Endothelial cell of umbilical vein (primary cell): ENCODE measurements around the gene RER1.
"Not testable (repeated sequence)": the region's sequence is repeated elsewhere in the genome, so short reads cannot be mapped to it uniquely, and the experiment has no call there.

Source experiments
- EZH2 ChIP-seq: IDR thresholded peaks from 2 replicates; pipeline ENCODE4 v1.6.1; 2012; ENCODE audit warnings: borderline replicate concordance, low read depth, mild to moderate bottlenecking, moderate library complexity, low read length, inconsistent platforms; ENCODE audit not compliant: severe bottlenecking
- FOS ChIP-seq: IDR thresholded peaks from 2 replicates; pipeline ENCODE4 v1.6.1; 2011; ENCODE audit warnings: mild to moderate bottlenecking, low read length, moderate library complexity, borderline replicate concordance; ENCODE audit not compliant: insufficient read depth
- GATA2 ChIP-seq: IDR thresholded peaks from 2 replicates; pipeline ENCODE4 v1.7.0; 2011; ENCODE audit warnings: low read depth, mild to moderate bottlenecking, moderate library complexity, mixed read lengths, low read length; ENCODE audit not compliant: insufficient read length, insufficient read depth
- POLR2A ChIP-seq: IDR thresholded peaks from 2 replicates; pipeline ENCODE4 v1.6.1; 2012; ENCODE audit warnings: low read depth, mild to moderate bottlenecking, control low read depth, low read length
- POLR2AphosphoS5 ChIP-seq: IDR thresholded peaks from 2 replicates; pipeline ENCODE4 v1.6.1; 2012; ENCODE audit warnings: low read depth, mild to moderate bottlenecking, control low read depth, low read length, moderate library complexity; ENCODE audit not compliant: insufficient read depth
- TF ChIP-seq, protein P1 (sequence below), 2 donors: IDR thresholded peaks; 1 replicate in 1 of 2; 2 replicates in 1 of 2; pipeline ENCODE4 v1.5.1; 2011; ENCODE audit warnings: low read length in 2 of 2, mild to moderate bottlenecking in 2 of 2, moderate library complexity in 2 of 2, control low read depth in 1 of 2, inconsistent platforms in 1 of 2, low read depth in 1 of 2; ENCODE audit not compliant: insufficient read depth in 1 of 2; ENCODE audit errors: extremely low read depth in 1 of 2

DNA sequence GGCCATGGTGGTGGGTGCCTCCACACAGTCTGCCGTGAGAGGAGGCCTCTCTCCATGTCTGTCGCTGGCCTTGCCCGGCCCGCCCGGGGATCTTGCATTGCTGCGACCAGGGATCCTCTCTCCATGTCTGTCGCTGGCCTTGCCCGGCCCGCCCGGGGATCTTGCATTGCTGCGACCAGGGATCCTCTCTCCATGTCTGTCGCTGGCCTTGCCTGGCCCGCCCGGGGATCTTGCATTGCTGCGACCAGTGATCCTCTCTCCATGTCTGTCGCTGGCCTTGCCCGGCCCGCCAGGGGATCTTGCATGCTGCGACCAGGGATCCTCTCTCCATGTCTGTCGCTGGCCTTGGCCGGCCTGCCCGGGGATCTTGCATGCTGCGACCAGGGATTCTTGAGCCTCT, 48.7 kb downstream of the RER1 start:
- TF ChIP-seq, protein P1, sequence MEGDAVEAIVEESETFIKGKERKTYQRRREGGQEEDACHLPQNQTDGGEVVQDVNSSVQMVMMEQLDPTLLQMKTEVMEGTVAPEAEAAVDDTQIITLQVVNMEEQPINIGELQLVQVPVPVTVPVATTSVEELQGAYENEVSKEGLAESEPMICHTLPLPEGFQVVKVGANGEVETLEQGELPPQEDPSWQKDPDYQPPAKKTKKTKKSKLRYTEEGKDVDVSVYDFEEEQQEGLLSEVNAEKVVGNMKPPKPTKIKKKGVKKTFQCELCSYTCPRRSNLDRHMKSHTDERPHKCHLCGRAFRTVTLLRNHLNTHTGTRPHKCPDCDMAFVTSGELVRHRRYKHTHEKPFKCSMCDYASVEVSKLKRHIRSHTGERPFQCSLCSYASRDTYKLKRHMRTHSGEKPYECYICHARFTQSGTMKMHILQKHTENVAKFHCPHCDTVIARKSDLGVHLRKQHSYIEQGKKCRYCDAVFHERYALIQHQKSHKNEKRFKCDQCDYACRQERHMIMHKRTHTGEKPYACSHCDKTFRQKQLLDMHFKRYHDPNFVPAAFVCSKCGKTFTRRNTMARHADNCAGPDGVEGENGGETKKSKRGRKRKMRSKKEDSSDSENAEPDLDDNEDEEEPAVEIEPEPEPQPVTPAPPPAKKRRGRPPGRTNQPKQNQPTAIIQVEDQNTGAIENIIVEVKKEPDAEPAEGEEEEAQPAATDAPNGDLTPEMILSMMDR (IDR thresholded peaks at IDR 0.05; ENCODE audit: extremely low read depth in 1 of 2, insufficient read depth in 1 of 2, low read depth in 1 of 2, low read length in 2 of 2), result not testable (repeated sequence)
- not testable (repeated sequence) for TF ChIP-seq GATA2, POLR2AphosphoS5, EZH2, POLR2A, FOS
